GM23248 (cell line): Measurements from ENCODE around the gene PRRG2.

Experiments used
- EZH2 ChIP-seq: fragments of 200-600 bp; sonication (generic); IDR thresholded peaks from 2 replicates; pipeline ENCODE4 v1.6.1; 2018; ENCODE audit warnings: antibody characterized with exemption, mild to moderate bottlenecking; ENCODE audit not compliant: insufficient read depth, poor library complexity, severe bottlenecking
- EZH2phosphoT487 ChIP-seq: fragments of 200-600 bp; sonication (generic); IDR thresholded peaks from 2 replicates; pipeline ENCODE4 v1.6.1; 2018; ENCODE audit warnings: antibody characterized with exemption, moderate library complexity, mild to moderate bottlenecking, low read depth; ENCODE audit not compliant: insufficient read depth

GRCh38 chr19:49616945-49617344, 35.8 kb downstream of the PRRG2 start:
- TF ChIP-seq EZH2 (no peak), EZH2phosphoT487 (no peak)
